GM18505 (cell line): ENCODE results near the gene B2M.

Experiments
- ATAC-seq: cut with Tn5 transposase; IDR thresholded peaks from one replicate; pipeline ENCODE4 v1.9.1; 2021; ENCODE audit not compliant: unreplicated experiment
- POLR2A ChIP-seq: IDR thresholded peaks from 4 replicates; pipeline ENCODE4 v1.6.1; 2011; ENCODE audit warnings: borderline replicate concordance; ENCODE audit not compliant: insufficient read depth, insufficient read length; ENCODE audit errors: extremely low read depth

B2M gene

DNA sequence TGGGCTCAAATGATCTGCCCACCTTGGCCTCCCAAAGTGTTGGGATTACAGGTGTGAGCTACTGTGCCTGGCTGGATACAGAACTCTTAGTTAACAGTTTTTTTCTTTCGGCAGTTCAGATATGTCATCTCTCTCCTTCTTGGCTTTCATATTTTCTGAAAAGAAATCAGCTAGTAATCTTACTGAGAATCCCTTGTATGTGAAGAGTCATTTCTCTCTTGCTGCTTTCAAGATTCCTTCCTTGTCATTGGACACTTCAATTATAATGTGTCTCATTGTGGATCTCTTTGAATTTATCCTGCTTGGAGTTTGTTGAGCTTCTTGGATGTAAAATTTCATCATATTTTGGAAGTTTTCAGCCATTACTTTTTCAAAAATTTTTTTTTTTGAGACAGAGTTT, 42.0 kb downstream of the B2M start:
- no peak for ATAC-seq
- no peak for TF ChIP-seq POLR2A

DNA sequence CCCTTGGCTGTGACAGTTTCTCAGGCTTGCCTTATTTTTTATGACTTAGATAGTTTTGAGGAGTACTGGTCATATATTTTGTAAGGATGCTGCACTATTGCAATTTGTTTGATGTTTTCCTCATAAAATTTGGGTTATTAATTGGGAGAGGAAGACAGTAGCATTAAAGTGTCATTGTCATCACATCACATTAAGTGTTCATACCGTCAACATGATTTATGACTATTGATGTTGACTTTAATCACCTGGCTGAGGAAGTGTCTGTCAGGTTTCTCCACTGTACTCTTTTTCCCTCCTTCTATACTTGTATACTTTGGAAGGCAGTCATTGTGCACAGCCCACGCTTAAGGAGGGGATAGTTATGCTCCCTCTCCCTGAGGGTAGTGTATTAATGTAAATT, 51.9 kb downstream of the B2M start:
- no peak for ATAC-seq
- no peak for TF ChIP-seq POLR2A

DNA sequence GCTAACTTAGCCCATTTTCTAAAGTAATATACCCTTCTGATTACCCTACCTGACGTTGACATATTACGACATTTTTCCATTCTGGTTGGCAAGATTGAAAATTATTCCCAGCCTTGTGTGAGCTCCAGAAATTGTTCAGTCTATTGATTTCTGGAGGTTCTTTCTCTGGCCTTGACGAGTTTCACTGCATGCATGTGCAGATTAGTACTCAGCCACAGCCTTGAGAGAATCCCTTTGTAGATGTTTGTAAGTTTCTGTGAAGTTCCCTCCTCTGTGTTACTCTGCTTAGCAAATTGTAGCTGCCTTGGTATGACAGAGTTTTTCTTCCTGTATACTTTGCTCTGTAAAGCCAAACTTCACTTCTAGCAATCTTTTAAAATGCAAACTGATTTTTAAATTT, 52.5 kb downstream of the B2M start:
- TF ChIP-seq POLR2A = no peak
- ATAC-seq = no peak

DNA sequence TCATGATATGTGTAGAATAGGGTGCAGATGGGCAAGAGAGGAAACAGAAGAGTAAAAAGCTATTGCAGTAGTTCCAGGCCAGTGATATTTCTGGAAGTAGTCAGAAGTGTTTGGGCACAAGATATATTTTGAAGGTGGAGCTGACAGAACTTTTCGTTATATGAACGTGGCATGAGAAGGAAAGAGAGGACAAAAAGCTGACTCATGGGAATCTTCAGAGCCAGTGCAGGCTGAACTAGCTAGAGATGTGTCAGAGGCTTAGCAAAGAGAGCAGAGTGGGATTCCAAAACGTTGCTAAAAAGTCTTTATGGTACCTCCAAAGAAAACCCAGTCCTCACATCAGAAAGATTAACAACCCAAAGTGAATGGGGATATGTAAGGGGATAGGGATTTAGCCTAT, 53.7 kb downstream of the B2M start:
- TF ChIP-seq POLR2A = no peak

More for the DNA sequence above, 53.7 kb downstream of the B2M start:
- no peak for ATAC-seq
